ENCODE results near the gene DUSP11. TPM values are rescaled to one million over a fixed set of nuclear protein-coding genes. Genes with fewer than 3 reads are reported as not detected.

The DUSP11 gene
- polyA plus RNA-seq, 1 of the 3 experiments (the other 2 are of a cell fraction) = 14.4 TPM

DNA sequence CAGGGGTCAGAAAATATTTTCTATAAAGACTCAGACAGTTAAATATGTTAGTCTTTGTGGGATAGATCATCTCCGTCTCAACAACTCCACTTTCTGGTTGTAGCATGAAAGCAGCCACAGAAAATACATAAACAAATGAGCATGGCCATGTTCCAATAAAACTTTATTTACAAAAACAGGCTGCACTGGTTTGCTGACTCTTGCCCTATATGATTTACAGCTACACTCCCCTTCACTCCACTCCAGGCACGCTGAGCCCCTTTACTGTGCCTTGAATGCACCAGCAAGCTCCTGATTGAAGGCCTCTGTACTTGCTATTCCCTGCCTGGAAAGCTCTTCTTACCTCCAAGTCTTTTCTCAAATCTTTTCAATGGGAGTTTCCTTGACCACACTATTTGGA lies 43.1 kb upstream of the DUSP11 start:
- 40% methylated on average over 2 of the region's 2 CpGs for WGBS (ENCODE audit: low lambda C conversion rate)
- DNase-seq = no peak
- Histone ChIP-seq H3K36me3 (replicated peaks in 1 of 2; ENCODE audit: control insufficient read depth in 1 of 2, insufficient read depth in 2 of 2, low read length in 1 of 2) (no peaks in the 10 kb centered on the region), H2AFZ (ENCODE audit: low read depth) (no peak overlapping the region), H3F3A (replicated peaks; ENCODE audit: insufficient read depth) (peaks cover 4% of the 10 kb centered on the region), H3K9ac (no peak overlapping the region), H3K79me2 (ENCODE audit: insufficient read depth) (no peaks in the 10 kb centered on the region), H3K27ac (ENCODE audit: low read depth in 2 of 2, low read length in 1 of 2) (no peak overlapping the region), H3K27me3 (ENCODE audit: insufficient read depth) (0 out of 2 replicates have a peak, but pooled peaks cover 9% of the 10 kb centered on the region), H4K20me1 (ENCODE audit: insufficient read depth) (no peaks in the 10 kb centered on the region), H3K4me3 (ENCODE audit: low read depth in 2 of 2, low read length in 1 of 2) (no peak overlapping the region), H3K4me2 (no peak overlapping the region), H3K9me3 (no peaks in the 10 kb centered on the region), H3K4me1 (ENCODE audit: control insufficient read depth in 1 of 2, insufficient read depth in 2 of 2, low read depth in 1 of 2, low read length in 1 of 2) (no peaks in the 10 kb centered on the region), H3K9me2 (no peaks in the 10 kb centered on the region)
- POLR2A ChIA-PET = no interaction called here
- TF ChIP-seq, protein P1, sequence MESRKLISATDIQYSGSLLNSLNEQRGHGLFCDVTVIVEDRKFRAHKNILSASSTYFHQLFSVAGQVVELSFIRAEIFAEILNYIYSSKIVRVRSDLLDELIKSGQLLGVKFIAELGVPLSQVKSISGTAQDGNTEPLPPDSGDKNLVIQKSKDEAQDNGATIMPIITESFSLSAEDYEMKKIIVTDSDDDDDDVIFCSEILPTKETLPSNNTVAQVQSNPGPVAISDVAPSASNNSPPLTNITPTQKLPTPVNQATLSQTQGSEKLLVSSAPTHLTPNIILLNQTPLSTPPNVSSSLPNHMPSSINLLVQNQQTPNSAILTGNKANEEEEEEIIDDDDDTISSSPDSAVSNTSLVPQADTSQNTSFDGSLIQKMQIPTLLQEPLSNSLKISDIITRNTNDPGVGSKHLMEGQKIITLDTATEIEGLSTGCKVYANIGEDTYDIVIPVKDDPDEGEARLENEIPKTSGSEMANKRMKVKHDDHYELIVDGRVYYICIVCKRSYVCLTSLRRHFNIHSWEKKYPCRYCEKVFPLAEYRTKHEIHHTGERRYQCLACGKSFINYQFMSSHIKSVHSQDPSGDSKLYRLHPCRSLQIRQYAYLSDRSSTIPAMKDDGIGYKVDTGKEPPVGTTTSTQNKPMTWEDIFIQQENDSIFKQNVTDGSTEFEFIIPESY (IDR thresholded peaks at IDR 0.05; ENCODE audit: borderline replicate concordance, low read depth) = no peak
- TF ChIP-seq ELF1 (IDR thresholded peaks at IDR 0.05) = no peak
- TF ChIP-seq, protein P2, sequence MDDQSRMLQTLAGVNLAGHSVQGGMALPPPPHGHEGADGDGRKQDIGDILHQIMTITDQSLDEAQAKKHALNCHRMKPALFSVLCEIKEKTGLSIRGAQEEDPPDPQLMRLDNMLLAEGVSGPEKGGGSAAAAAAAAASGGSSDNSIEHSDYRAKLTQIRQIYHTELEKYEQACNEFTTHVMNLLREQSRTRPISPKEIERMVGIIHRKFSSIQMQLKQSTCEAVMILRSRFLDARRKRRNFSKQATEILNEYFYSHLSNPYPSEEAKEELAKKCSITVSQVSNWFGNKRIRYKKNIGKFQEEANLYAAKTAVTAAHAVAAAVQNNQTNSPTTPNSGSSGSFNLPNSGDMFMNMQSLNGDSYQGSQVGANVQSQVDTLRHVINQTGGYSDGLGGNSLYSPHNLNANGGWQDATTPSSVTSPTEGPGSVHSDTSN (IDR thresholded peaks at IDR 0.05) = no peak
- no peak for TF ChIP-seq MXI1 (IDR thresholded peaks at IDR 0.05; ENCODE audit: low read depth, low read length)
- TF ChIP-seq TEAD4 (IDR thresholded peaks at IDR 0.05; ENCODE audit: borderline replicate concordance, insufficient read depth) = no peak
- TF ChIP-seq, protein P3, sequence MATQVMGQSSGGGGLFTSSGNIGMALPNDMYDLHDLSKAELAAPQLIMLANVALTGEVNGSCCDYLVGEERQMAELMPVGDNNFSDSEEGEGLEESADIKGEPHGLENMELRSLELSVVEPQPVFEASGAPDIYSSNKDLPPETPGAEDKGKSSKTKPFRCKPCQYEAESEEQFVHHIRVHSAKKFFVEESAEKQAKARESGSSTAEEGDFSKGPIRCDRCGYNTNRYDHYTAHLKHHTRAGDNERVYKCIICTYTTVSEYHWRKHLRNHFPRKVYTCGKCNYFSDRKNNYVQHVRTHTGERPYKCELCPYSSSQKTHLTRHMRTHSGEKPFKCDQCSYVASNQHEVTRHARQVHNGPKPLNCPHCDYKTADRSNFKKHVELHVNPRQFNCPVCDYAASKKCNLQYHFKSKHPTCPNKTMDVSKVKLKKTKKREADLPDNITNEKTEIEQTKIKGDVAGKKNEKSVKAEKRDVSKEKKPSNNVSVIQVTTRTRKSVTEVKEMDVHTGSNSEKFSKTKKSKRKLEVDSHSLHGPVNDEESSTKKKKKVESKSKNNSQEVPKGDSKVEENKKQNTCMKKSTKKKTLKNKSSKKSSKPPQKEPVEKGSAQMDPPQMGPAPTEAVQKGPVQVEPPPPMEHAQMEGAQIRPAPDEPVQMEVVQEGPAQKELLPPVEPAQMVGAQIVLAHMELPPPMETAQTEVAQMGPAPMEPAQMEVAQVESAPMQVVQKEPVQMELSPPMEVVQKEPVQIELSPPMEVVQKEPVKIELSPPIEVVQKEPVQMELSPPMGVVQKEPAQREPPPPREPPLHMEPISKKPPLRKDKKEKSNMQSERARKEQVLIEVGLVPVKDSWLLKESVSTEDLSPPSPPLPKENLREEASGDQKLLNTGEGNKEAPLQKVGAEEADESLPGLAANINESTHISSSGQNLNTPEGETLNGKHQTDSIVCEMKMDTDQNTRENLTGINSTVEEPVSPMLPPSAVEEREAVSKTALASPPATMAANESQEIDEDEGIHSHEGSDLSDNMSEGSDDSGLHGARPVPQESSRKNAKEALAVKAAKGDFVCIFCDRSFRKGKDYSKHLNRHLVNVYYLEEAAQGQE (IDR thresholded peaks at IDR 0.05; ENCODE audit: low read depth, low read length) = no peak
- no peak for TF ChIP-seq YY1 (IDR thresholded peaks at IDR 0.05; ENCODE audit: low read depth)
- no peak for TF ChIP-seq SIN3A (IDR thresholded peaks at IDR 0.05; ENCODE audit: borderline replicate concordance, low read depth, low read length)
- no peak for TF ChIP-seq TAF1 (IDR thresholded peaks at IDR 0.05; ENCODE audit: borderline replicate concordance, low read depth, low read length)
- TF ChIP-seq, protein P4, sequence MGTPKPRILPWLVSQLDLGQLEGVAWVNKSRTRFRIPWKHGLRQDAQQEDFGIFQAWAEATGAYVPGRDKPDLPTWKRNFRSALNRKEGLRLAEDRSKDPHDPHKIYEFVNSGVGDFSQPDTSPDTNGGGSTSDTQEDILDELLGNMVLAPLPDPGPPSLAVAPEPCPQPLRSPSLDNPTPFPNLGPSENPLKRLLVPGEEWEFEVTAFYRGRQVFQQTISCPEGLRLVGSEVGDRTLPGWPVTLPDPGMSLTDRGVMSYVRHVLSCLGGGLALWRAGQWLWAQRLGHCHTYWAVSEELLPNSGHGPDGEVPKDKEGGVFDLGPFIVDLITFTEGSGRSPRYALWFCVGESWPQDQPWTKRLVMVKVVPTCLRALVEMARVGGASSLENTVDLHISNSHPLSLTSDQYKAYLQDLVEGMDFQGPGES (IDR thresholded peaks at IDR 0.05; ENCODE audit: low read depth, low read length) = no peak
- TF ChIP-seq GATA2 (CRISPR knock-in tag; IDR thresholded peaks at IDR 0.05) = no peak
- TF ChIP-seq RAD21 (IDR thresholded peaks at IDR 0.05; ENCODE audit: low read length) = no peak
- TF ChIP-seq TCF12 (IDR thresholded peaks at IDR 0.05) = no peak
- TF ChIP-seq, protein P5, sequence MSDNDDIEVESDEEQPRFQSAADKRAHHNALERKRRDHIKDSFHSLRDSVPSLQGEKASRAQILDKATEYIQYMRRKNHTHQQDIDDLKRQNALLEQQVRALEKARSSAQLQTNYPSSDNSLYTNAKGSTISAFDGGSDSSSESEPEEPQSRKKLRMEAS (IDR thresholded peaks at IDR 0.05; ENCODE audit: low read depth) = no peak
- TF ChIP-seq FOXJ3 (CRISPR knock-in tag; IDR thresholded peaks at IDR 0.05) = no peak
- TF ChIP-seq EZH2phosphoT487 (IDR thresholded peaks at IDR 0.05; ENCODE audit: borderline replicate concordance, low read depth) = no peak
- no peak for TF ChIP-seq RCOR1 (IDR thresholded peaks at IDR 0.05; ENCODE audit: low read length)
- TF ChIP-seq GABPA (IDR thresholded peaks at IDR 0.05; ENCODE audit: low read depth) = no peak
- TF ChIP-seq, protein P6, sequence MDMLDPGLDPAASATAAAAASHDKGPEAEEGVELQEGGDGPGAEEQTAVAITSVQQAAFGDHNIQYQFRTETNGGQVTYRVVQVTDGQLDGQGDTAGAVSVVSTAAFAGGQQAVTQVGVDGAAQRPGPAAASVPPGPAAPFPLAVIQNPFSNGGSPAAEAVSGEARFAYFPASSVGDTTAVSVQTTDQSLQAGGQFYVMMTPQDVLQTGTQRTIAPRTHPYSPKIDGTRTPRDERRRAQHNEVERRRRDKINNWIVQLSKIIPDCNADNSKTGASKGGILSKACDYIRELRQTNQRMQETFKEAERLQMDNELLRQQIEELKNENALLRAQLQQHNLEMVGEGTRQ (IDR thresholded peaks at IDR 0.05; ENCODE audit: borderline replicate concordance, low read depth, low read length) = no peak
- no peak for TF ChIP-seq RXRA (IDR thresholded peaks at IDR 0.05; ENCODE audit: borderline replicate concordance, low read depth)
- CTCF ChIA-PET = interaction anchor here (0.9 to 9.4 kb wide), 10 partner anchors 11 to 517 kb away, joined by 3 to 155 read pairs (median 4); partner anchors contain the start of genes BOLA3 and MTHFD2
